GM19463 (cell line): Measurements from ENCODE around the gene KCNB1.

Experiments
- ATAC-seq: cut with Tn5 transposase; IDR thresholded peaks from one replicate; pipeline ENCODE4 v1.9.1; 2021; ENCODE audit warnings: mild to moderate bottlenecking, moderate library complexity; ENCODE audit not compliant: unreplicated experiment

Gene KCNB1

GRCh38 chr20:49393803-49394202 lies 88.7 kb downstream of the KCNB1 start:
- no peak for ATAC-seq

GRCh38 chr20:49392745-49393144 lies 89.7 kb downstream of the KCNB1 start:
- no peak for ATAC-seq

- no peak for ATAC-seq
These were observed 90.8 kb downstream of the KCNB1 start for GRCh38 chr20:49391404-49392245.

GRCh38 chr20:49389854-49390253 lies 92.6 kb downstream of the KCNB1 start:
- ATAC-seq, result no peak

GRCh38 chr20:49388744-49389143 lies 93.7 kb downstream of the KCNB1 start:
- no peak for ATAC-seq

GRCh38 chr20:49387581-49387939 lies 94.9 kb downstream of the KCNB1 start:
- no peak for ATAC-seq

- no peak for ATAC-seq
These were observed 95.5 kb downstream of the KCNB1 start for GRCh38 chr20:49386848-49387580.

GRCh38 chr20:49385465-49385864 lies 97.0 kb downstream of the KCNB1 start:
- ATAC-seq, result no peak

- no peak for ATAC-seq
These were observed 97.7 kb downstream of the KCNB1 start for GRCh38 chr20:49384437-49385434.

- no peak for ATAC-seq
These were observed 100.6 kb downstream of the KCNB1 start for GRCh38 chr20:49381558-49382493.

GRCh38 chr20:49380337-49380780 lies 102.1 kb downstream of the KCNB1 start:
- ATAC-seq, result no peak

GRCh38 chr20:49379338-49379737 lies 103.1 kb downstream of the KCNB1 start:
- ATAC-seq, result no peak

- ATAC-seq, result no peak
These were observed 105.1 kb downstream of the KCNB1 start for GRCh38 chr20:49377326-49377725.

- ATAC-seq, result no peak
These were observed 107.3 kb downstream of the KCNB1 start for GRCh38 chr20:49375170-49375569.

- ATAC-seq, result no peak
These were observed 110.3 kb downstream of the KCNB1 start for GRCh38 chr20:49372095-49372734.

GRCh38 chr20:49368596-49368995 lies 113.9 kb downstream of the KCNB1 start:
- ATAC-seq, result no peak

GRCh38 chr20:49367113-49367512 lies 115.4 kb downstream of the KCNB1 start:
- no peak for ATAC-seq

- ATAC-seq, result no peak
These were observed 115.8 kb downstream of the KCNB1 start for GRCh38 chr20:49366687-49367086.

- ATAC-seq, result no peak
These were observed 120.4 kb downstream of the KCNB1 start for GRCh38 chr20:49361862-49362660.
